Retina (tissue), 1 donor: ENCODE data around the gene HARS1.
"Not testable (repeated sequence)": the region's sequence is repeated elsewhere in the genome, so short reads cannot be mapped to it uniquely, and the experiment has no call there.

ENCODE experiments used
- DNase-seq: peaks from one replicate; pipeline ENCODE4 v3.0.0-alpha.2; 2016

The HARS1 gene

GRCh38 chr5:140674629-140675028 is 16.5 kb downstream of the HARS1 start:
- DNase-seq = no peak

- DNase-seq = no peak
Measured at GRCh38 chr5:140674211-140674610, 17.0 kb downstream of the HARS1 start.

GRCh38 chr5:140673187-140673976 is 17.8 kb downstream of the HARS1 start, which contains the start of gene DND1:
DND1 (minus strand) TSS chr5:140673576; CDS start chr5:140673542, 34 bp downstream.
- no peak for DNase-seq

- DNase-seq = peak; percentile 72
Measured at GRCh38 chr5:140672455-140673186, 18.5 kb downstream of the HARS1 start.

- DNase-seq = no peak
Measured at GRCh38 chr5:140671472-140672125, 19.6 kb downstream of the HARS1 start.

GRCh38 chr5:140671035-140671434 is 20.1 kb downstream of the HARS1 start:
- DNase-seq = not testable (repeated sequence)

GRCh38 chr5:140664359-140665119 is 26.6 kb downstream of the HARS1 start, which contains the start of gene WDR55:
WDR55 (plus strand) TSS chr5:140664904; CDS start chr5:140664913, 9 bp downstream.
- peak; percentile 94 for DNase-seq

GRCh38 chr5:140664030-140664358 is 27.2 kb downstream of the HARS1 start:
- DNase-seq = no peak

- DNase-seq = not testable (repeated sequence)
Measured at GRCh38 chr5:140660371-140660770, 30.8 kb downstream of the HARS1 start.

GRCh38 chr5:140658870-140659269 is 32.3 kb downstream of the HARS1 start:
- DNase-seq = no peak

GRCh38 chr5:140647042-140647419 is 44.1 kb downstream of the HARS1 start:
- DNase-seq = no peak

GRCh38 chr5:140642718-140643117 is 48.5 kb downstream of the HARS1 start:
- no peak for DNase-seq

- no peak for DNase-seq
Measured at GRCh38 chr5:140641716-140642115, 49.5 kb downstream of the HARS1 start.

GRCh38 chr5:140639148-140639981 is 51.8 kb downstream of the HARS1 start, which contains the start of gene TMCO6:
TMCO6 (plus strand) TSS chr5:140639451; CDS start chr5:140639528, 77 bp downstream.
- DNase-seq = peak; percentile 91

GRCh38 chr5:140638898-140639147 is 52.3 kb downstream of the HARS1 start:
- DNase-seq = not testable (repeated sequence)

GRCh38 chr5:140637371-140638100 is 53.6 kb downstream of the HARS1 start:
- no peak for DNase-seq

- no peak for DNase-seq
Measured at GRCh38 chr5:140635291-140636257, 55.6 kb downstream of the HARS1 start.

GRCh38 chr5:140634103-140634502 is 57.1 kb downstream of the HARS1 start:
- no peak for DNase-seq

- DNase-seq = no peak
Measured at GRCh38 chr5:140633501-140633900, 57.7 kb downstream of the HARS1 start.

- no peak for DNase-seq
Measured at GRCh38 chr5:140633021-140633471, 58.1 kb downstream of the HARS1 start, which contains the start of gene CD14. CD14 (minus strand) TSS chr5:140633175; CDS start chr5:140633071, 104 bp downstream.
